ENCODE measurements around the gene MRPL33.

Gene MRPL33

DNA sequence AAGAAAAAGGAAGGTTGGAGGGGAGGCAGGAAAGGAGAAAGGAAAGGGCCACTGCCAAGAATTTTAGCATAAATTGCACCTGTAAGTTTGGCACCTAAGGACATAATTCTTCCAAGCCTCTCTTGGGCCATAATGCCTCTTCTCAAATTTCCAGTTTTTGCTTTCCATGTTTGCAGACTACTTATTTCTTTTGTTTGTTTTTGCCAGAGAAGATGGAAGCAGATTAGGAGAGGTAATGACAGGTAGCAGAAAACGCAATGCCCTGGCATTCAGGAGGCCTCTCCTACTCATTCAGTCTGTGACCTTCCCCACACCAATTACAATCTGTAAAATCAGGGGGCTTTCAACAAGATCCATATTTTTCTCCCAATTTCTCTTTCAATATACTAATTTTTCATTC lies 56.8 kb downstream of the MRPL33 start:
- DNase-seq (ENCODE audit: low read depth), result no peak
- H3K4me3 ChIP-seq (ENCODE audit: control insufficient read depth, low read depth, low read length), result no peak overlapping the region
- TF ChIP-seq, protein P1, sequence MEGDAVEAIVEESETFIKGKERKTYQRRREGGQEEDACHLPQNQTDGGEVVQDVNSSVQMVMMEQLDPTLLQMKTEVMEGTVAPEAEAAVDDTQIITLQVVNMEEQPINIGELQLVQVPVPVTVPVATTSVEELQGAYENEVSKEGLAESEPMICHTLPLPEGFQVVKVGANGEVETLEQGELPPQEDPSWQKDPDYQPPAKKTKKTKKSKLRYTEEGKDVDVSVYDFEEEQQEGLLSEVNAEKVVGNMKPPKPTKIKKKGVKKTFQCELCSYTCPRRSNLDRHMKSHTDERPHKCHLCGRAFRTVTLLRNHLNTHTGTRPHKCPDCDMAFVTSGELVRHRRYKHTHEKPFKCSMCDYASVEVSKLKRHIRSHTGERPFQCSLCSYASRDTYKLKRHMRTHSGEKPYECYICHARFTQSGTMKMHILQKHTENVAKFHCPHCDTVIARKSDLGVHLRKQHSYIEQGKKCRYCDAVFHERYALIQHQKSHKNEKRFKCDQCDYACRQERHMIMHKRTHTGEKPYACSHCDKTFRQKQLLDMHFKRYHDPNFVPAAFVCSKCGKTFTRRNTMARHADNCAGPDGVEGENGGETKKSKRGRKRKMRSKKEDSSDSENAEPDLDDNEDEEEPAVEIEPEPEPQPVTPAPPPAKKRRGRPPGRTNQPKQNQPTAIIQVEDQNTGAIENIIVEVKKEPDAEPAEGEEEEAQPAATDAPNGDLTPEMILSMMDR (conservative IDR thresholded peaks at IDR 0.05; ENCODE audit: control insufficient read depth, insufficient read depth, low read depth, low read length), result no peak
